Measurements from ENCODE around the gene LAMP5. TPM values are rescaled to one million over a fixed set of nuclear protein-coding genes. Genes with fewer than 3 reads are reported as not detected.

LAMP5 gene
- total RNA-seq, 4 donors from 2014 or later: 0.36 to 1.8 TPM; not detected in 2

DNA sequence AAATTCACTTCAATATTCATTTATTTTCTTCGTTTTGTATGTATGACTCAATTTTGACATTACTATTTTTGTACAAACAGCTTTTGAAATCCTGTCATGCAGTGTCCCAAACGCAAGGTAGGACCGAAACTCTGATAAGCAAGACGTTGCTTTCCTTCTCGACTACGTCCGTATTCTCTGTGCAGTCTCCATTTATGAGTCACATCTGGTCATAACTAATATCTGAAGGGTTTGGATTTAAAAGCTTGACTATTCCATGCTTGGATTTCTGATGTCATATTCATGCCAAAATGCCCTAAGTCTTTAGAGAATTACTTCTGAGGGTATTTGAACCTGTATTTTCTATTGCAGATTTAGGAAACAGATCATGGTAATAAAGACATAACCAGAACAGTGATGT, 37.8 kb upstream of the LAMP5 start:
- 89% methylated on average over 7 of the region's 7 CpGs for WGBS
- no peak overlapping the region for H3K4me3 ChIP-seq
- DNase-seq (ENCODE audit: low spot score in 2 of 2): no peak
- H3K36me3 ChIP-seq: peaks cover 3% of the 10 kb centered on the region
- no peaks in the 10 kb centered on the region for H3K9me3 ChIP-seq
- no peak for TF ChIP-seq POLR2A (IDR thresholded peaks at IDR 0.05)
- no peak for TF ChIP-seq POLR2AphosphoS5 (IDR thresholded peaks at IDR 0.05)
- no peak for TF ChIP-seq EP300 (IDR thresholded peaks at IDR 0.05)
- TF ChIP-seq, protein P1, sequence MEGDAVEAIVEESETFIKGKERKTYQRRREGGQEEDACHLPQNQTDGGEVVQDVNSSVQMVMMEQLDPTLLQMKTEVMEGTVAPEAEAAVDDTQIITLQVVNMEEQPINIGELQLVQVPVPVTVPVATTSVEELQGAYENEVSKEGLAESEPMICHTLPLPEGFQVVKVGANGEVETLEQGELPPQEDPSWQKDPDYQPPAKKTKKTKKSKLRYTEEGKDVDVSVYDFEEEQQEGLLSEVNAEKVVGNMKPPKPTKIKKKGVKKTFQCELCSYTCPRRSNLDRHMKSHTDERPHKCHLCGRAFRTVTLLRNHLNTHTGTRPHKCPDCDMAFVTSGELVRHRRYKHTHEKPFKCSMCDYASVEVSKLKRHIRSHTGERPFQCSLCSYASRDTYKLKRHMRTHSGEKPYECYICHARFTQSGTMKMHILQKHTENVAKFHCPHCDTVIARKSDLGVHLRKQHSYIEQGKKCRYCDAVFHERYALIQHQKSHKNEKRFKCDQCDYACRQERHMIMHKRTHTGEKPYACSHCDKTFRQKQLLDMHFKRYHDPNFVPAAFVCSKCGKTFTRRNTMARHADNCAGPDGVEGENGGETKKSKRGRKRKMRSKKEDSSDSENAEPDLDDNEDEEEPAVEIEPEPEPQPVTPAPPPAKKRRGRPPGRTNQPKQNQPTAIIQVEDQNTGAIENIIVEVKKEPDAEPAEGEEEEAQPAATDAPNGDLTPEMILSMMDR (IDR thresholded peaks at IDR 0.05): no peak
- H3K4me1 ChIP-seq: no peaks in the 10 kb centered on the region
- no peak overlapping the region for H3K27ac ChIP-seq
- H3K27me3 ChIP-seq: no peaks in the 10 kb centered on the region

DNA sequence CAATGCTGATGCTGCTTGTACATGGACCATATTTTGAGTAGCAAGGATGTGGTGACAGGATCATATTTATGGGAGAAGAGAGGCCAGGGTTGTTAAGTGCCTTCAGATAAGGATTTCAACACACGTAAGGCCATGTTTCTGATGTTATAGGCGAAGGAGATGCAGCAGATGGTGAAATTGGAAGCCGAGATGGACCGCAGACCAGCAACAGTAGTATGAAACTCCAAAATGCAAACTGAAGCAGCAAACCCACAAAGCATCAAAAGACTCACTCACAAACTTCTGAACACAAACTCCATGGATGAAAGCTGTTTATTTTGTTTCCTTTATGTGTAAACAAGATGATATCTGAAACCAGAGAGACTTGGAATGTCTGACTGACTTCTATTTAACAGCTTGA, 35.6 kb upstream of the LAMP5 start:
- 89% methylated on average over 4 of the region's 4 CpGs for WGBS
- TF ChIP-seq EP300 (IDR thresholded peaks at IDR 0.05): no peak

DNA sequence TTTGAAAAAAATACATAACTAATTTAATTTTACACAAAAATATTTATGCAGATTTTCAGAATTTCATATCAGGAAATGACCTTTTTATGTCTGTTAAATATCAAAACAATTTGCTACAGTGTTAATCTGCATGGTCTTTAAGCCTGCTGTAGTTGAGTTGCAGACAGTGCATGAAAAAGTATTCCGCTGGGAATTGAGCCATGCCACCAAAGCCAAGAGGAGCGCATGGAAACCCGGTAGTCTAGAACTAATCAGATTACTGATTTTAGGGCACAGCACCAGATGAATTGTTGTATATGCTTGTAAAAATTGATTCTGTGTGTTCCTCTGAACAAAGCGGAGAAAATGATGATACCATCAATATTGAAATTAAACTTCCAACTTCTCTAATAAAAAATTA, 34.3 kb upstream of the LAMP5 start:
- no peaks in the 10 kb centered on the region for H3K4me1 ChIP-seq
- H3K27ac ChIP-seq: no peak overlapping the region
- no peaks in the 10 kb centered on the region for H3K9me3 ChIP-seq
- H3K27me3 ChIP-seq: no peaks in the 10 kb centered on the region
- no peak for TF ChIP-seq POLR2AphosphoS5 (IDR thresholded peaks at IDR 0.05)
- no peak for TF ChIP-seq EP300 (IDR thresholded peaks at IDR 0.05)
- peaks cover 3% of the 10 kb centered on the region for H3K36me3 ChIP-seq
- no peak overlapping the region for H3K4me3 ChIP-seq
- WGBS: 85% methylated on average over 4 of the region's 4 CpGs
- no peak for DNase-seq (ENCODE audit: low spot score in 2 of 2)

More for the DNA sequence above, 35.6 kb upstream of the LAMP5 start:
- Histone ChIP-seq H3K36me3 (peaks cover 3% of the 10 kb centered on the region), H3K27ac (no peak overlapping the region), H3K4me3 (no peak overlapping the region), H3K27me3 (no peaks in the 10 kb centered on the region), H3K4me1 (no peaks in the 10 kb centered on the region), H3K9me3 (no peaks in the 10 kb centered on the region)
- DNase-seq (ENCODE audit: low spot score in 2 of 2): no peak

DNA sequence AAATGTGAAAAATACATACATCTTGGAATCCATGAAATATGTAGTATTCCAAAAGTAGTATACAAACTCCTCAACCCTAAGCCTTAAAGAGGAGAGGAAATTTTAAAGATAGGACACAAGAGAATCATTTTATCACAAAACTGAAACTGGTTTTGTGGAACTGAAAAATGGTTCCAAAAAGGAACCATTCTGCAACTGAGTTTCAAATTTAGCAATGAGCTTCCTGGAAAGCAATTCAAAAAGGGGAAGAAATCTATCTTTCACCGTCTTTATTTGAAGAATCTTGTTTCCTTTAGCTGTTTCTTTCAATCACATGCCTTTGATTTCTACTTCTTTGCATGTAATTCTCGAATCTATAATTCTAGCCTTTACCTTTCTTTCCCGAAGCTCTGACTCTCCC, 32.2 kb upstream of the LAMP5 start:
- Histone ChIP-seq H3K36me3 (peaks cover 3% of the 10 kb centered on the region), H3K27ac (no peak overlapping the region), H3K27me3 (no peaks in the 10 kb centered on the region), H3K9me3 (no peaks in the 10 kb centered on the region), H3K4me1 (no peaks in the 10 kb centered on the region), H3K4me3 (no peak overlapping the region)
- no peak for DNase-seq (ENCODE audit: low spot score in 2 of 2)
- TF ChIP-seq, protein P1 (IDR thresholded peaks at IDR 0.05): no peak
- no peak for TF ChIP-seq POLR2A (IDR thresholded peaks at IDR 0.05)
- TF ChIP-seq EP300 (IDR thresholded peaks at IDR 0.05): no peak
- no peak for TF ChIP-seq POLR2AphosphoS5 (IDR thresholded peaks at IDR 0.05)
- 79% methylated on average over 3 of the region's 3 CpGs for WGBS

DNA sequence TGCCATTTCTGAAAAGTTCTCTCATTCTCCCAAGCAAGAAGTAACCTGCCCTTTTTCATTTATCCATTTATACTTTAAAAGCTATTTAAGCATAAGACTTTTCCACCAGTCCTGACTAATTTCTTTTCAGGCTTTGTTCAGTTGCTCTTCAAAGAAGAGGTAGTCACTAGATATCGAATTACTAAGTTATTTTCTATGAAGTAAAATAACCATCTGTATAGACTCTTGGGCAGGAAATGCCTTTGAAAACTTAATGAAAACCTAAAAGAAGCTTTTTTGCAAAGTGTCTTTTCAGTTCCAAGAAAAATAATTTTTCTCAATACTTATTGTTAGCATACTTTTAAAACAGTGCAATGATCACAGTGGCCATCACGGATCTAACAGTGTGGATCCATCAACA, 31.3 kb upstream of the LAMP5 start:
- H3K4me3 ChIP-seq: no peak overlapping the region
- DNase-seq (ENCODE audit: low spot score in 2 of 2): no peak
- WGBS: 63% methylated on average over 2 of the region's 2 CpGs
- H3K9me3 ChIP-seq: no peaks in the 10 kb centered on the region
- TF ChIP-seq POLR2A (IDR thresholded peaks at IDR 0.05) (no peak), POLR2AphosphoS5 (IDR thresholded peaks at IDR 0.05) (no peak), EP300 (IDR thresholded peaks at IDR 0.05) (no peak)
- TF ChIP-seq, protein P1 (IDR thresholded peaks at IDR 0.05): no peak
- no peaks in the 10 kb centered on the region for H3K27me3 ChIP-seq
- H3K36me3 ChIP-seq: peaks cover 3% of the 10 kb centered on the region
- no peaks in the 10 kb centered on the region for H3K4me1 ChIP-seq
- H3K27ac ChIP-seq: no peak overlapping the region

DNA sequence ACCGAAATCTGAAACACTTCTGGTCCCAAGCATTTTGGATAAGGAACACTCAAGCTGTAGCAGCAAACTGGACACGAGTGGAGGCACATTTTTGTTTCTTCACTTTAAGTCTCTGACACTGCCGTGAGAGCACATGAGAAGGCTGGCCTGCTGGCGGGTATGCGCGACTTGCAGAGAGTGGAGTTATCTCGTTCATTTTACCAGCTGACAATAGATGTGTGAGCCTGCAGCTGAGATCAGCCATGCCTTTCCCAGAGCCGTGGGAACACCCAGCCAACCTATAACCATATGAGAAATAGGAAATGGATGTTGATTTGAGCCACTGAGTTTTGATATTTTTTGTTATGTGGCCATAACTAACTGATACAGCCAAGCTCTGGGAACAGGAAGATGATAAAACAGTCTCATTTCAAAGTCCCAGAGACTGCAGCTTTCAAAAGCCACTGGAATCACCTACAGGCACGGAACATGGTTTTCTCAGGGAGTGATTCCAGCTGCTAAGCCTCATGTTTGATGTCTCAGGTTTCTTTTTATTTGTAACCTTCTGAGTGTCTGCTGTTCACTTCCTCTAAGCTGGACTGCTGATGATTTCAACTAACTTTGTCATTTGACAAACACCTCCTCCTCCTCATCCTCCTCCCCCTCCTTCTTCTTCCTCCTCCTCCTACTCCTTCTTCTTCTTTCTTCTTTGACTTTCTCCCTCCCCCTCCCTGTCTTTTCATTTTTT, 28.6 kb upstream of the LAMP5 start:
- no peak for DNase-seq (ENCODE audit: low spot score in 2 of 2)
- no peaks in the 10 kb centered on the region for H3K36me3 ChIP-seq
- H3K27ac ChIP-seq: no peak overlapping the region
- H3K4me3 ChIP-seq: no peak overlapping the region
- H3K4me1 ChIP-seq: no peaks in the 10 kb centered on the region
- no peaks in the 10 kb centered on the region for H3K9me3 ChIP-seq
- no peak for TF ChIP-seq EP300 (IDR thresholded peaks at IDR 0.05)
- TF ChIP-seq POLR2AphosphoS5 (IDR thresholded peaks at IDR 0.05): no peak
- no peak for TF ChIP-seq POLR2A (IDR thresholded peaks at IDR 0.05)
- TF ChIP-seq, protein P1 (IDR thresholded peaks at IDR 0.05): no peak
- WGBS: 87% methylated on average over 9 of the region's 9 CpGs
- no peaks in the 10 kb centered on the region for H3K27me3 ChIP-seq

Data from suprapubic skin (tissue), 4 donors.